HepG2 (cell line): ENCODE results near the gene RBP5. TPM values are rescaled to one million over a fixed set of nuclear protein-coding genes. Genes with fewer than 3 reads are reported as not detected.

ENCODE experiments used
- ATAC-seq: fragments of 200-7000 bp; cut with Tn5 transposase; 3 replicates; pipeline ENCODE4 v1.9.1; 2020; ENCODE audit warnings: mild to moderate bottlenecking, moderate library complexity
- BruUV-seq: library from RNA; stranded (reverse); fragments of 400-500 nt; replicated peaks from 2 replicates; lab custom pipeline; 2021; lab: Mats Ljungman, UMichigan
- CTCF ChIA-PET: fragments of 300-600 bp; formaldehyde crosslinking; extraction: SDS; loops from one replicate; lab custom pipeline; 2021; ENCODE audit warnings: low total read pairs, inconsistent platforms, low intra/inter-chr PET ratio; lab: Yijun Ruan, JAX
- POLR2A ChIA-PET: fragments of 350-600 bp; sonication (Branson Sonifier 250); formaldehyde crosslinking; loops from one replicate; lab custom pipeline; 2020; ENCODE audit warnings: antibody characterized with exemption, inconsistent platforms; lab: Yijun Ruan, JAX
- DNase-seq: peaks from one replicate; pipeline ENCODE4 v3.0.0-alpha.2; 2015; ENCODE audit warnings: low spot score
- FAIRE-seq: peaks from 3 replicates; lab custom pipeline; 2011; peaks lifted over from hg19 to GRCh38; lab: Jason Lieb, UNC
- H2AFZ ChIP-seq: one replicate; pipeline ENCODE4 v1.6.1; 2011; ENCODE audit warnings: low read length, inconsistent platforms
- H3K27ac ChIP-seq: fragments of 300-600 bp; 3 replicates; pipeline ENCODE4 v1.8.0; 2011; ENCODE audit warnings: mixed run types, mild to moderate bottlenecking, mixed read lengths, low read length, inconsistent platforms; ENCODE audit not compliant: insufficient read depth; ENCODE audit errors: extremely low read length
- H3K27me3 ChIP-seq, 2 experiments: fragments of 200-600 bp in 1 of 2; 2 replicates in 1 of 2; 3 replicates in 1 of 2; pipeline versions ENCODE4 v1.6.0 to v1.8.0; 2011; ENCODE audit warnings: low read length in 2 of 2, mild to moderate bottlenecking in 2 of 2, moderate library complexity in 2 of 2, inconsistent platforms in 1 of 2; ENCODE audit not compliant: insufficient read depth in 2 of 2, control insufficient read depth in 1 of 2
- H3K36me3 ChIP-seq, 2 experiments: fragments of 200-600 bp in 1 of 2; replicated peaks in 1 of 2; 2 replicates in 1 of 2; 3 replicates in 1 of 2; pipeline versions ENCODE4 v1.5.1 to v1.8.0; 2011; ENCODE audit warnings: low read length in 2 of 2, inconsistent platforms in 1 of 2; ENCODE audit not compliant: insufficient read depth in 2 of 2, control insufficient read depth in 1 of 2
- H3K4me1 ChIP-seq: 2 replicates; pipeline ENCODE4 v1.5.1; 2012; ENCODE audit warnings: low read length, inconsistent platforms; ENCODE audit not compliant: insufficient read depth
- H3K4me2 ChIP-seq: 2 replicates; pipeline ENCODE4 v1.6.0; 2011; ENCODE audit warnings: low read depth, low read length, inconsistent platforms
- H3K4me3 ChIP-seq, 3 experiments: fragments of 200-600 bp in 1 of 3; sonication (generic), shearing (Covaris generic) in 1 of 3; replicated peaks in 1 of 3; 2 replicates each; pipeline ENCODE4 v1.5.1; 2011 to 2016; ENCODE audit warnings: low read length in 3 of 3, inconsistent platforms in 2 of 3, low read depth in 2 of 3, mild to moderate bottlenecking in 2 of 3, control low read depth in 1 of 3, mixed read lengths in 1 of 3; ENCODE audit not compliant: insufficient read depth in 1 of 3
- H3K79me2 ChIP-seq: one replicate; pipeline ENCODE4 v1.6.1; 2011; ENCODE audit warnings: low read length, inconsistent platforms; ENCODE audit not compliant: insufficient read depth
- H3K9ac ChIP-seq: 2 replicates; pipeline ENCODE4 v1.6.0; 2011; ENCODE audit warnings: mild to moderate bottlenecking, low read depth, low read length, inconsistent platforms; ENCODE audit not compliant: insufficient read depth
- H3K9me3 ChIP-seq: 2 replicates; pipeline ENCODE4 v1.5.1; 2012; ENCODE audit warnings: mild to moderate bottlenecking, low read length
- H4K20me1 ChIP-seq: 2 replicates; pipeline ENCODE4 v1.6.0; 2011; ENCODE audit warnings: inconsistent platforms, mild to moderate bottlenecking, low read length, moderate library complexity; ENCODE audit not compliant: insufficient read depth
- HNF4A ChIP-seq: sonication (generic); formaldehyde crosslinking; IDR thresholded peaks from 2 replicates; pipeline ENCODE4 v1.4.0; 2020; ENCODE audit warnings: missing genetic modification reagents
- POLR2A ChIP-seq, 2 experiments: IDR thresholded peaks; 2 replicates each; pipeline ENCODE4 v1.6.1; 2011; ENCODE audit warnings: low read depth in 2 of 2, low read length in 2 of 2, mild to moderate bottlenecking in 1 of 2, moderate library complexity in 1 of 2; ENCODE audit not compliant: insufficient read depth in 1 of 2
- ZNF292 ChIP-seq: sonication (generic); formaldehyde crosslinking; IDR thresholded peaks from 2 replicates; pipeline ENCODE4 v1.8.1; 2022; ENCODE audit warnings: mild to moderate bottlenecking, low read depth, missing genetic modification reagents, borderline replicate concordance
- WGBS: methylation state at CpG from one replicate; pipeline ENCODE4 v1.1.6; 2017; ENCODE audit warnings: low lambda C conversion rate; 5-methylcytosine and 5-hydroxymethylcytosine counted together
- in situ Hi-C: cut with HindIII; loops from 2 replicates; pipeline ENCODE4 v1.10.0; 2017; ENCODE audit warnings: low pct_unique_long_range_greater_than_20kb; ENCODE audit not compliant: extremely low pct_ligation_motif_present
- intact Hi-C: fragments of 100-400 bp; cut with micrococcal nuclease; formaldehyde crosslinking; loops from one replicate; pipeline ENCODE4 v1.10.0; 2022; ENCODE audit not compliant: unreplicated experiment
- polyA plus RNA-seq, 8 experiments: library from polyadenylated mRNA; depleted of rRNA in 3 of 8; stranded (reverse) in 7 of 8; unstranded in 1 of 8; fragments of >200 nt; fragmentation: Illumina TruSeq in 4 of 8; extraction: Trizol in 4 of 8; gene quantifications; 2 replicates each; pipeline versions ENCODE4 v1.2.1 to v1.2.3, GENCODE V29; 2011 to 2016; ENCODE audit warnings: low read depth in 4 of 8, missing spikeins in 1 of 8, mixed read lengths in 1 of 8; ENCODE audit not compliant: insufficient read depth in 1 of 8
- total RNA-seq, 5 experiments: library from RNA; depleted of rRNA; stranded (reverse); fragments of >200 nt; fragmentation: Illumina TruSeq; extraction: Trizol; gene quantifications; 2 replicates each; pipeline ENCODE4 v1.2.3, GENCODE V29; 2016; ENCODE audit warnings: low read depth in 1 of 5
- TF ChIP-seq, protein P1 (sequence below): sonication (generic); formaldehyde crosslinking; IDR thresholded peaks from 2 replicates; pipeline ENCODE4 v1.5.1; 2020; ENCODE audit warnings: mild to moderate bottlenecking, missing genetic modification reagents, moderate library complexity

The RBP5 gene
- total and polyA plus RNA-seq, 2 of the 13 experiments (the other 11 are each of a cell fraction or from before 2014, with no cell fraction given): 13.8 to 19.8 TPM

DNA sequence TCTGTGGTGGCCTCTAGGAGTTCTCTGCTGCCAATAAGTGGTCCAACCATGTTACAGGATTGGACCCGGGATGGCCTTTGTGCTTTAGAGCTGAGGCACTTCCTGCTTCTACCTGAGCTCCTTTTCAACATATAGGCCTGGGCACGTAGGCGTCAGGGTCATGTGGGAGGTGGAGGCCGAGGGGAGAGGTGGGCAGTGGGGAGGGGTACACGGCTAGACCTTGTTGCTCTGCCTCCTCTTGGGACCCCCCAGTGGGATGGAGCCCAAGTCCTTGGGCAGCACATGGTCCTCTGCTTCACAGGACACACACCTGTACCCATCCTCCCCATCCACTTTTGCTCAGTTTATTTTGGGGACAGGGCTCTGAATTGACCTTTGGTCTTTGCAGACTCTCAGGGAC lies 7.4 kb downstream of the RBP5 start:
- Histone ChIP-seq H3K9ac (no peak overlapping the region), H3K27me3 (no peaks in the 10 kb centered on the region), H3K4me2 (no peak overlapping the region), H3K27ac (no peak overlapping the region), H3K4me1 (peaks cover 66% of the 10 kb centered on the region), H3K36me3 (peaks cover 3 to 7% of the 10 kb centered on the region in 2 experiments; a peak in 3 of 5 replicates), H2AFZ (no peak overlapping the region), H3K79me2 (no peaks in the 10 kb centered on the region), H3K4me3 (no peak overlapping the region), H3K9me3 (no peaks in the 10 kb centered on the region), H4K20me1 (no peaks in the 10 kb centered on the region)
- in situ Hi-C loops (no loop called here), intact Hi-C loops (no loop called here)
- ChIA-PET POLR2A (interaction anchor here (1.0 to 1.2 kb wide), 2 partner anchors 13 to 178 kb away, joined by 4 to 5 read pairs; partner anchors contain the start of genes C12orf57 and RNU7-1), CTCF (no interaction called here)
- no peak for FAIRE-seq
- ATAC-seq: no peak
- no peak for DNase-seq
- 79% methylated on average over 4 of the region's 5 CpGs for WGBS
- BruUV-seq: no TSS peak
- TF ChIP-seq, protein P1, sequence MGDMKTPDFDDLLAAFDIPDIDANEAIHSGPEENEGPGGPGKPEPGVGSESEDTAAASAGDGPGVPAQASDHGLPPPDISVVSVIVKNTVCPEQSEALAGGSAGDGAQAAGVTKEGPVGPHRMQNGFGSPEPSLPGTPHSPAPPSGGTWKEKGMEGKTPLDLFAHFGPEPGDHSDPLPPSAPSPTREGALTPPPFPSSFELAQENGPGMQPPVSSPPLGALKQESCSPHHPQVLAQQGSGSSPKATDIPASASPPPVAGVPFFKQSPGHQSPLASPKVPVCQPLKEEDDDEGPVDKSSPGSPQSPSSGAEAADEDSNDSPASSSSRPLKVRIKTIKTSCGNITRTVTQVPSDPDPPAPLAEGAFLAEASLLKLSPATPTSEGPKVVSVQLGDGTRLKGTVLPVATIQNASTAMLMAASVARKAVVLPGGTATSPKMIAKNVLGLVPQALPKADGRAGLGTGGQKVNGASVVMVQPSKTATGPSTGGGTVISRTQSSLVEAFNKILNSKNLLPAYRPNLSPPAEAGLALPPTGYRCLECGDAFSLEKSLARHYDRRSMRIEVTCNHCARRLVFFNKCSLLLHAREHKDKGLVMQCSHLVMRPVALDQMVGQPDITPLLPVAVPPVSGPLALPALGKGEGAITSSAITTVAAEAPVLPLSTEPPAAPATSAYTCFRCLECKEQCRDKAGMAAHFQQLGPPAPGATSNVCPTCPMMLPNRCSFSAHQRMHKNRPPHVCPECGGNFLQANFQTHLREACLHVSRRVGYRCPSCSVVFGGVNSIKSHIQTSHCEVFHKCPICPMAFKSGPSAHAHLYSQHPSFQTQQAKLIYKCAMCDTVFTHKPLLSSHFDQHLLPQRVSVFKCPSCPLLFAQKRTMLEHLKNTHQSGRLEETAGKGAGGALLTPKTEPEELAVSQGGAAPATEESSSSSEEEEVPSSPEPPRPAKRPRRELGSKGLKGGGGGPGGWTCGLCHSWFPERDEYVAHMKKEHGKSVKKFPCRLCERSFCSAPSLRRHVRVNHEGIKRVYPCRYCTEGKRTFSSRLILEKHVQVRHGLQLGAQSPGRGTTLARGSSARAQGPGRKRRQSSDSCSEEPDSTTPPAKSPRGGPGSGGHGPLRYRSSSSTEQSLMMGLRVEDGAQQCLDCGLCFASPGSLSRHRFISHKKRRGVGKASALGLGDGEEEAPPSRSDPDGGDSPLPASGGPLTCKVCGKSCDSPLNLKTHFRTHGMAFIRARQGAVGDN: peak; percentile 16; the same call in 1 of the 2 replicates
- TF ChIP-seq ZNF292 (CRISPR knock-in tag) (no peak), POLR2A (IDR thresholded peaks at IDR 0.05; ENCODE audit: insufficient read depth in 1 of 2, low read depth in 2 of 2, low read length in 2 of 2) (peak in 1 of 2 experiments; percentile 13; a peak in 1 of 4 replicates), HNF4A (CRISPR knock-in tag) (peak; percentile 7; the same call in 1 of the 2 replicates)
